ENCODE data around the gene TTBK1.

TTBK1 gene

DNA sequence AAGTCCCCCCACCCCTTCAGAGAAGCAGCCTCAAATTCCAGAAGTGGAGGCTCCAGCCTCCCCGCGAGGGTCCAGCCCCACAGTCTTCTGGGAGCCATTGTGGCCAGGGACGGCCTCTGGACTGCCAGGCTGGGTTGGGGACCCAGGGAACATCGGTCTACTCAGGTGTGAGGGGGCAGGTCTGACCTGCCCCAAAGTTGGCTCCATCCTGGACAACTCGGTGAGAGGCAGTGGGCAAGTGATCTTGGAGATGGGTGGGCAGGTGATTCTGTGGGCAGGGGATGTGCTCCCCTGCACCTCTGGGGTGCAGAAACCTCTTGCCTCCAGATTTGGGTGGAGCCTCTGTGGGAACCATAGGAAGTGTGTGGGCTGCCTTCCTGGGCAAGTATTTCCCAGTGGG is 42.6 kb downstream of the TTBK1 start:
- in situ Hi-C loops (cut with MboI; ENCODE audit: low sequenced_read_pairs): no loop called here

DNA sequence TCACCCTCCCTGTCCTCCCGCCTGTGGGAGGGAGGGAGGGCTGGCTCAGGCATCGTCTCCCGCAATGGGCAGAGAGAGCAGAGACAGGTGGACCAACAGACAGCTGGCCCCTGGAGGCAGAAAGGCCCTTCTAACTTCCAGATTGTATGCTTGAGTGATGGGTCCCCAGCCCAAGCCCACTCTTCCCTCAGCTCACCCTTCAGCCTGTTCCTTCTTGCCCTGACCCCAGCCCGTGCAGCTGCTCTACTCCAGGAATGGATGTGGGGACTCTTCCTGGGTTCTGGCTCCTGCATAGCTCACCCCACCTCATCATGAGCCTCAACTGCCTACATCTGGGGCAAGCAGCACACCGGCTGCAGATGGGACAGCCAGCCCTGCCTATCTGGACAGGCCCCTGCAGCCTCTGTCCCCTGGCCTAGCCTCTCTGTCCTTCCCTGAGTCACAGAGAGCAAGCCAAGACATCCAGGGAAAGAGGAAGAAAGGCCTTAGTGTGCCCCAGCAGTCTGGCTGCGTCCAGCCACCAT is 43.2 kb downstream of the TTBK1 start:
- in situ Hi-C loops (cut with MboI; ENCODE audit: low sequenced_read_pairs): no loop called here

- in situ Hi-C loops (cut with MboI; ENCODE audit: low sequenced_read_pairs): no loop called here
Observed at GRCh38 chr6:43286980-43287716, 43.9 kb downstream of the TTBK1 start.

DNA sequence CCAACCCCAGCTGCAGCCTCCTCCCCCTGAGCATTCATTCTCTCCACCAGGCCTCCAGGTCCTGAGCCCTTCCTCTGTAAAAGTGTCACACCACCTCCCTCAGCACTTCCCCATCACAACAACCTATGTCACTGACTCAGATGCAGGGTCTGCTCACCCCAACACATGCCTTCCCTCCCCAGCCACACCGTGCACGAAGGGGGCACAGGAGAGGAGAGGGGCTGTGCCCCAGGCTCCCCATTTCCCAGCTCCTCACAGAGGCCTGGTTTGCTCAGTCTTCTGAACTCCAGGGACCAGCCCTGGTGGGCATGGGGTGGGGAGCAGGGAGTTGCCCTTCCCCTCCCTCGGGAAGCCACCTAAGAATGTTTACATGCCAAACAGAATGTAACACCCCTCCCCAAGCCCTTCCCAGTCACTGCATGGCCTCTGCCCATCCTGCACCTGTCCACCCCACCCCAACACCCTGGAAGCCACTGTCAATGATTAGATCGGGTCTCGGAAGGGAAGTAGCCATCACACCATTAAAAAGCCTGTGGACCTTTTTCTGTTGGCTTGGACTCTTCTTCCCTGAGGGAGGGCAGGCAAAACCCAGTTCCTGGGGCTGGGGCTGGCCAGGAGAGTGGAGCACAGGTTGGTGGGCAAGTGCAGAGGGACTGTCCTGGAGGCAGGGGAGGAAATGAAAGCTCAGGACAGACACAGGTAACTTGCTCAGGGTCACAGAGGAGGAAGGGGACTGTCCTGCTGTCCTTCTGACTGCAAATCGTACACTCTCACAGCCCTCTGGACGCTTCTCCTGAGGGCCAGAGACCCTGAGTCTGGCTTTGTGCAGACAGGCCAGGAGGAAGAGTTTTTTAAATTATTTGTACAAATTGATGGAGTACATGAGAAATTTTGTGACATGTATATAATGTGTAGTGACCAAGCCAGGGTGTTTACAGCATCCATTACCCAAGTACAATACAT is 44.7 kb downstream of the TTBK1 start:
- in situ Hi-C loops (cut with MboI; ENCODE audit: low sequenced_read_pairs): no loop called here

- in situ Hi-C loops (cut with MboI; ENCODE audit: low sequenced_read_pairs): no loop called here
Observed at GRCh38 chr6:43290339-43290904, 47.1 kb downstream of the TTBK1 start.

DNA sequence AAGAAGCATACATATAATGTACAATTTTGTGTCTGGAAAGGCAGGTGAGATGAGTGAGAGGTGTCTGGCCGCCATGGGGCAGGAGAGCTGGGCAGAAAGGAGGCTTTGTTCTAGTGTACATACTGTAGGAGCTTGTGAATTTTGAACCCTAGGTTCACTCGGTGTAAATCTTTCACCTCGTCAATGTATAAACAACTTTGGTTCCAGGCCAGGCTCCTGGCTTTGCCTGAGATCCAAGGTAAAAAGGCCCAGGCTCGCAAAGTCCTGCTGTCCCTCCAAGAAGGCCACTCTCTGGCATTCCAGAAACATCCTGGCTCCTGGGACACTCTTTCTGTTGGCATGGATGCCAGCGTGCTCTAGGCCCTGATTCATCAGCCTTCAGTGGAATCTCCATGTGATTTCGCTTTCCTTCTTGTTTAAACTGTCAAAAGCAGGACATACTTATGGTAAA is 47.6 kb downstream of the TTBK1 start:
- in situ Hi-C loops (cut with MboI; ENCODE audit: low sequenced_read_pairs): no loop called here

DNA sequence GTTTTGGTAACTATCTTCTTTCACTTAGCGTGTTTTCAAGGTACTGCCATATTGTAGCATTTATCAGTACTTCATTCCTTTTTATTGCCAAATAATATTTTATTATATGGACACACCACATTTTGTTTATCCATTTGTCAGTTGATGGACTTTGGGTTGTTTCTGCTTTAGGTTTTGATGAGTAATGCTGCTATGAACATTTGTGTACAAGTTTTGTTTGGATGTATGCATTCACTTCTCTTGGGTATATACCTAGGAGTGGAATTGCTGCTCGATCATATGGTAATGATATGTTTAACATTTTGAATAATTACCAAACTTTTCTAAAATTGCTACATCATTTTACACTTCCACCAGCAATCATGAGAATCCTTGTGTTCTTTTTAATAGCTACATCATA is 48.4 kb downstream of the TTBK1 start:
- in situ Hi-C loops (cut with MboI; ENCODE audit: low sequenced_read_pairs): no loop called here

- in situ Hi-C loops (cut with MboI; ENCODE audit: low sequenced_read_pairs): no loop called here
Observed at GRCh38 chr6:43292341-43292740, 49.1 kb downstream of the TTBK1 start.

DNA sequence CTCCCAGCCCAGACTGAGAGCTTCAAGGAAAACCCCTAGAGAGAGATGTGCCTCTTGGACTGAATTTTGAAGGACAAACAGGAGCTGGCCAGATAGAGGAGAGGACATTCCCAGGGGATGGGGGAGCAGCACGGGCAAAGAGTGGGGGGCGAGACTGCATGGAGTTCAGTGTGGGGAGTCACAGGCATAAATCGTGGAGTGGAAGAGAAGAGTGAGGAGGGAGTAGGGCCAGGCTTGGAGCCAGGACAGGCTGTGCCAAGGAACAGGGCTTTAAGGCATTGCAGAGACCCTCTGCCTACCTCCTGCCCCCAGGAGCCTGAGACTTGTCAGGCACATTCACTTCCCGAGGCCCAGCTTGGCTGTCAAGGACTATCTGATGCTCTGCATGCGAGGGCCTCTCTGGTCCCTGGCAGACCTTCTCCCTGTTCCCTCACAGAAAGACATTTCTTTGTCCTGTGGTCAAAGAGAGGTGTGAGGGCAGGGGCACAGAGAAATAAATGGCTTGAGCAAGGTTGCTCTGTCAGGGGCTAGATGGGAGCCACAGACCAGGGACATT is 49.6 kb downstream of the TTBK1 start:
- in situ Hi-C loops (cut with MboI; ENCODE audit: low sequenced_read_pairs): no loop called here

DNA sequence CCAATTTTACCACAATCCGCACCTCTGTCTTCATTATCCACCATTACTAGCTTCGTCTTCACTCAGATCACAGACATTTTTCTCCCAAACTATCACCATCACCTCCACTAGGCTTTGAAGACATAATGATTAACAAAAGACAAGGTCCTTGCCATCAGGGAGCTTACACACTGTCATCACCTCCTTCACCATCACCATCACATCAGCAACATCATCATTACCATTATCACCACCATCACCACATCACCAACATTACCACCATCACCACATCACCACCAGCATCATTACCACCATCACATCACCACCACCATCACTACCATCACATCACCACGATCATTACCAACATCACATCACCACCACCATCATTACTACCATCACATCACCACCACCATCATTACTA is 50.4 kb downstream of the TTBK1 start:
- in situ Hi-C loops (cut with MboI; ENCODE audit: low sequenced_read_pairs): no loop called here

DNA sequence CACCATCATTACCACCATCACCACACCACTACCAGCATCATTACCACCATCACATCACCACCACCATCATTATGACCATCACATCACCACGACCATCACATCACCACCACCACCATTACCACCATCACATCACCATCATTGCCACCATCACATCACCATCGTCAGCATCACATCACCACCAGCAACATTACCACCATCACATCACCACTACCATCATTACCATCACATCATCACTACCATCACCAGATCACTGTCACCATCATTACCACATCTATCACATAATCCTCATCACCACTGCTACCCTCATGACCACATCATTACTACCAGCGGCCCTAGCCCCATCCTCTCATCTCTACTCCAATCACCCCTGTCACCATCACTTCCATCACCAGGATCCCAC is 51.3 kb downstream of the TTBK1 start:
- in situ Hi-C loops (cut with MboI; ENCODE audit: low sequenced_read_pairs): no loop called here

GRCh38 chr6:43295456-43295855 is 52.2 kb downstream of the TTBK1 start:
- in situ Hi-C loops (cut with MboI; ENCODE audit: low sequenced_read_pairs): no loop called here

DNA sequence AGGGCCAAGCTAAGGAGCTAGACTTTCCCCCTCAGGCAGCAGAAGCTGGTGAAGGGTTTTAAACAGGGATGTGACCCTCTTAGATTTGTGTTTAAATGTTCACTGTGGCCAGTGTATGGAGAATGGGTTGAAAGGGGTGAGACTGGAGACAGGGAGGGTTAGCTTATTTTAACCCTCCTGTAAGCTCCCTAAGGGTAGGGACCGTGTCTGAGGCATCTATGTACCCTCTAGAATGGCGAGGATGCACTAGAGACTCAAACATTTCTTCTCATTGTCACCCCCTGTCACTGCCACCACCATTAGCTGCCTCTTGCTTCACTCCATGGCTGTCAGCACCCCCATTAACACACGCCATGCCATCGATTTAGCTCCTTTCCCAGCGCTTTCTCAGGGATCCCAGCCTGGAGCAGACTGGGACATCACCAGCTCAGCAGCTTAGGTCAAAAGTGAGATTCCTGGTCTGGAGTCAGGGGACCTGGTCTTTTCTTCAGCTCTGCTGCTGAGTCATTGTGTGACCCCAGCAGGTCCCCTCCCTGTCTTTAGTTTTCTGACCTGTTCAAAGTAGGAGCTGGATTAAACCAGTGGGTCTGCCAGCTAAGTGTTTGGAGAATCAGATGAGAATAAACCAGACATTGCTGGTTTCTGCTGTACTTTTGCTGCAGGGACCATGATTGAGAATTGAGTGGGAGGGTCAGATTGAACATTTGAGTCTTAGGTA is 53.7 kb downstream of the TTBK1 start:
- in situ Hi-C loops (cut with MboI; ENCODE audit: low sequenced_read_pairs): no loop called here

- in situ Hi-C loops (cut with MboI; ENCODE audit: low sequenced_read_pairs): no loop called here
Observed at GRCh38 chr6:43297644-43298564, 54.6 kb downstream of the TTBK1 start, which contains the start of gene SLC22A7. TSS of gene SLC22A7 (plus strand) at chr6:43298260. CDS start at chr6:43298359, 99 bp downstream.

GRCh38 chr6:43298565-43299337 is 55.5 kb downstream of the TTBK1 start:
- in situ Hi-C loops (cut with MboI; ENCODE audit: low sequenced_read_pairs): no loop called here

- in situ Hi-C loops (cut with MboI; ENCODE audit: low sequenced_read_pairs): no loop called here
Observed at GRCh38 chr6:43299338-43300293, 56.3 kb downstream of the TTBK1 start.

GRCh38 chr6:43301081-43301870 is 58.0 kb downstream of the TTBK1 start:
- in situ Hi-C loops (cut with MboI; ENCODE audit: low sequenced_read_pairs): no loop called here

Data from hTERT RPE-1 (cell line).